B cell (primary cell): ENCODE results near the gene GATA3. TPM values are rescaled to one million over a fixed set of nuclear protein-coding genes. Genes with fewer than 3 reads are reported as not detected.

Experiments
- ATAC-seq: fragments of 200-7000 bp; cut with Tn5 transposase; one replicate; pipeline ENCODE4 v1.10.0; 2021; ENCODE audit warnings: low read depth, mild to moderate bottlenecking, moderate number of reproducible peaks, moderate library complexity
- CTCF ChIA-PET: fragments of 350-600 bp; sonication (Branson Sonifier 250); formaldehyde crosslinking; loops from one replicate; lab custom pipeline; 2021; ENCODE audit warnings: antibody characterized with exemption, inconsistent platforms; lab: Charles Lee
- POLR2A ChIA-PET: fragments of 350-600 bp; sonication (Branson Sonifier 250); formaldehyde crosslinking; loops from one replicate; lab custom pipeline; 2021; ENCODE audit warnings: antibody characterized with exemption; lab: Charles Lee
- DNase-seq: peaks from one replicate; pipeline ENCODE4 v3.0.0; 2013
- H2AFZ ChIP-seq: 2 replicates; pipeline ENCODE4 v1.6.1; 2012; ENCODE audit warnings: mild to moderate bottlenecking, low read depth, low read length; ENCODE audit not compliant: insufficient read depth, poor library complexity, severe bottlenecking
- H3K27ac ChIP-seq, 2 donors: 1 replicate in 1 of 2; 2 replicates in 1 of 2; pipeline ENCODE4 v1.5.1; 2012 to 2013; ENCODE audit warnings: low read length in 2 of 2, mild to moderate bottlenecking in 2 of 2, moderate library complexity in 1 of 2
- H3K27me3 ChIP-seq, 4 experiments: fragments of 200-600 bp in 1 of 4; sonication (generic) in 1 of 4; replicated peaks in 1 of 4; 1 replicate in 2 of 4; 2 replicates in 2 of 4; pipeline versions ENCODE4 v1.6.1 to v1.7.0; 2013 to 2016; ENCODE audit warnings: low read length in 3 of 4, mild to moderate bottlenecking in 2 of 4, mixed read lengths in 1 of 4, moderate library complexity in 1 of 4; ENCODE audit not compliant: insufficient read depth in 4 of 4, control insufficient read depth in 3 of 4; ENCODE audit errors: control extremely low read depth in 1 of 4
- H3K36me3 ChIP-seq, 2 experiments: replicated peaks in 1 of 2; 1 replicate in 1 of 2; 2 replicates in 1 of 2; pipeline versions ENCODE4 v1.6.1 to v1.7.1; 2013; ENCODE audit warnings: low read length in 1 of 2; ENCODE audit not compliant: insufficient read depth in 2 of 2, control insufficient read depth in 1 of 2; ENCODE audit errors: control extremely low read depth in 1 of 2, extremely low read depth in 1 of 2
- H3K4me1 ChIP-seq, 2 donors: fragments of 200-600 bp in 1 of 2; sonication (generic) in 1 of 2; 1 replicate in 1 of 2; 2 replicates in 1 of 2; pipeline versions ENCODE4 v1.5.1 to v1.6.1; 2013 to 2017; ENCODE audit warnings: low read length in 2 of 2; ENCODE audit not compliant: control insufficient read depth in 2 of 2, insufficient read depth in 2 of 2
- H3K4me2 ChIP-seq: replicated peaks from 2 replicates; pipeline ENCODE3; 2012; ENCODE audit warnings: mild to moderate bottlenecking, low read depth, low read length; ENCODE audit not compliant: poor library complexity, severe bottlenecking
- H3K4me3 ChIP-seq, 5 experiments: fragments of 200-600 bp in 1 of 5; sonication (generic) in 1 of 5; 1 replicate in 3 of 5; 2 replicates in 2 of 5; pipeline versions ENCODE4 v1.5.1 to v1.7.0; 2011 to 2016; ENCODE audit warnings: low read length in 4 of 5, mild to moderate bottlenecking in 4 of 5, low read depth in 2 of 5, control low read depth in 1 of 5, moderate library complexity in 1 of 5; ENCODE audit not compliant: insufficient read depth in 1 of 5; ENCODE audit errors: control extremely low read depth in 1 of 5, extremely low read depth in 1 of 5
- H3K79me2 ChIP-seq: fragments of 200-600 bp; sonication (generic); one replicate; pipeline ENCODE4 v1.6.0; 2016; ENCODE audit warnings: low read length; ENCODE audit not compliant: control insufficient read depth, insufficient read depth
- H3K9ac ChIP-seq: fragments of 200-600 bp; sonication (generic); 2 replicates; pipeline ENCODE4 v1.6.1; 2017; ENCODE audit warnings: mild to moderate bottlenecking, low read length, moderate library complexity
- H3K9me3 ChIP-seq, 3 donors: one replicate each; pipeline versions ENCODE4 v1.6.1 to v1.7.1; 2013; ENCODE audit warnings: low read length in 2 of 3; ENCODE audit not compliant: control insufficient read depth in 2 of 3, insufficient read depth in 1 of 3; ENCODE audit errors: control extremely low read depth in 1 of 3
- H4K20me1 ChIP-seq: 2 replicates; pipeline ENCODE4 v1.6.0; 2012; ENCODE audit warnings: mild to moderate bottlenecking, low read length; ENCODE audit not compliant: insufficient read depth, control insufficient read depth, poor library complexity, severe bottlenecking
- H3K27ac Mint-ChIP-seq: one replicate; pipeline ENCODE4 v1.8.0; 2021; ENCODE audit warnings: mixed read lengths
- H3K27me3 Mint-ChIP-seq: one replicate; pipeline ENCODE4 v1.8.0; 2021; ENCODE audit warnings: mixed read lengths
- H3K4me1 Mint-ChIP-seq: one replicate; pipeline ENCODE4 v1.8.0; 2021; ENCODE audit warnings: mixed read lengths
- H3K4me3 Mint-ChIP-seq: one replicate; pipeline ENCODE4 v1.8.0; 2021; ENCODE audit warnings: mixed read lengths
- H3K9me3 Mint-ChIP-seq: one replicate; pipeline ENCODE4 v1.8.0; 2022; ENCODE audit warnings: mixed read lengths; ENCODE audit not compliant: insufficient read depth
- CTCF ChIP-seq: fragments of 200-600 bp; IDR thresholded peaks from one replicate; pipeline ENCODE4 v1.8.0; 2022; ENCODE audit warnings: antibody characterized with exemption, mild to moderate bottlenecking
- EZH2 ChIP-seq: IDR thresholded peaks from 2 replicates; pipeline ENCODE4 v1.6.1; 2012; ENCODE audit warnings: borderline replicate concordance, low read depth, mild to moderate bottlenecking, moderate library complexity, low read length; ENCODE audit not compliant: insufficient read depth, poor library complexity, severe bottlenecking
- WGBS: methylation state at CpG from one replicate; pipeline ENCODE4 v1.1.5; 2013; ENCODE audit warnings: missing lambda C conversion rate; ENCODE audit not compliant: insufficient coverage; 5-methylcytosine and 5-hydroxymethylcytosine counted together
- intact Hi-C: fragments of 100-400 bp; cut with micrococcal nuclease; formaldehyde crosslinking; loops from one replicate; pipeline ENCODE4 v1.10.0; 2022
- polyA plus RNA-seq: library from polyadenylated mRNA; depleted of rRNA; stranded (reverse); fragments of >200 nt; gene quantifications from 2 replicates; pipeline ENCODE4 v1.2.3, GENCODE V29; 2012
- total RNA-seq, 2 donors: library from RNA; stranded (reverse); fragments of 120-200 nt in 1 of 2; gene quantifications; 1 replicate in 1 of 2; 2 replicates in 1 of 2; pipeline versions ENCODE4 v1.2.3 to v1.2.4, GENCODE V29; 2013 to 2022

Gene GATA3
- total and polyA plus RNA-seq, 2 donors (not counting 1 experiment from before 2014, with no cell fraction given), result 0.60 to 0.94 TPM

DNA sequence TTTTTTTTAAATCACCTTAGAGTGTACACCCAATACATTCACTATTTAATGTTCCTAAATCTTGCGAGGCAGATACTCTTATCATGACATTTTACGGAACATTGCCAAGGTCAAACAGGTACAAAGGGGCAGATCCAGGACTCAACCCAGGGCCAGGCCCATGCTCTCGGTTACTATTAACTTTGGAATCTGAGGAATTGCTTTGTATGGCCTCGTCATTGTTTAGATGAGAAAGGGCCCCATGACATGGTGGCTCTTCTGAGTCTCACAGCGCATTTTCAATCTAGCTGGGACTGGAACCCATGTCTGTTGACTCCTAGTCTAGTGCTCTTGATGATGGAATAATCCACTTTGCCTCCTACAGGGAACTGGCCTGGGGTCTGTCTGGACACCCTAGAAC lies 59.1 kb downstream of the GATA3 start:
- no peak overlapping the region for H3K9ac ChIP-seq
- no peak overlapping the region for H2AFZ ChIP-seq
- WGBS, result 94% methylated on average over 4 of the region's 5 CpGs
- Mint-ChIP-seq H3K4me3 (no peak overlapping the region), H3K27ac (no peak overlapping the region), H3K9me3 (no peaks in the 10 kb centered on the region), H3K4me1 (no peaks in the 10 kb centered on the region), H3K27me3 (peaks cover 10% of the 10 kb centered on the region)
- DNase-seq, result no peak
- no peak overlapping the region for H3K4me3 ChIP-seq
- intact Hi-C loops, result no loop called here
- H3K4me1 ChIP-seq, result no peaks in the 10 kb centered on the region
- no peak overlapping the region for H3K27ac ChIP-seq
- H3K27me3 ChIP-seq, result no peaks in the 10 kb centered on the region
- H3K4me2 ChIP-seq, result no peak overlapping the region
- no peaks in the 10 kb centered on the region for H3K36me3 ChIP-seq
- no peaks in the 10 kb centered on the region for H3K79me2 ChIP-seq
- no peak for TF ChIP-seq EZH2
- no peak for TF ChIP-seq CTCF
- no peaks in the 10 kb centered on the region for H3K9me3 ChIP-seq
- no peak for ATAC-seq
- H4K20me1 ChIP-seq, result no peaks in the 10 kb centered on the region
- CTCF ChIA-PET, result no interaction called here
- POLR2A ChIA-PET, result no interaction called here

- no peak overlapping the region for H3K9ac ChIP-seq
- H3K4me1 ChIP-seq, result no peaks in the 10 kb centered on the region
- Mint-ChIP-seq H3K9me3 (no peaks in the 10 kb centered on the region), H3K27me3 (peaks cover 6% of the 10 kb centered on the region), H3K27ac (no peak overlapping the region), H3K4me1 (no peaks in the 10 kb centered on the region), H3K4me3 (no peak overlapping the region)
- no peaks in the 10 kb centered on the region for H3K9me3 ChIP-seq
- ChIA-PET CTCF (no interaction called here), POLR2A (no interaction called here)
- no peak overlapping the region for H3K4me2 ChIP-seq
- H3K79me2 ChIP-seq, result no peaks in the 10 kb centered on the region
- no peaks in the 10 kb centered on the region for H3K36me3 ChIP-seq
- WGBS, result 98% methylated on average over 5 of the region's 13 CpGs
- no peak for TF ChIP-seq EZH2
- no peak for TF ChIP-seq CTCF
- H3K27ac ChIP-seq, result no peak overlapping the region
- no peak overlapping the region for H2AFZ ChIP-seq
- no peaks in the 10 kb centered on the region for H3K27me3 ChIP-seq
- no peak for DNase-seq
- no peaks in the 10 kb centered on the region for H4K20me1 ChIP-seq
- no peak overlapping the region for H3K4me3 ChIP-seq
- no peak for ATAC-seq
- intact Hi-C loops, result no loop called here
Measured at GRCh38 chr10:8114741-8115617, 60.5 kb downstream of the GATA3 start.
